ENCODE results near the gene PDE10A.

Gene PDE10A

GRCh38 chr6:165298875-165299274 lies 364.2 kb downstream of the PDE10A start:
- DNase-seq (ENCODE audit: low spot score): no peak
- ChIA-PET POLR2A (ENCODE audit: low non-redundant PET) (no interaction called here), CTCF (no interaction called here)
- TF ChIP-seq, protein P1, sequence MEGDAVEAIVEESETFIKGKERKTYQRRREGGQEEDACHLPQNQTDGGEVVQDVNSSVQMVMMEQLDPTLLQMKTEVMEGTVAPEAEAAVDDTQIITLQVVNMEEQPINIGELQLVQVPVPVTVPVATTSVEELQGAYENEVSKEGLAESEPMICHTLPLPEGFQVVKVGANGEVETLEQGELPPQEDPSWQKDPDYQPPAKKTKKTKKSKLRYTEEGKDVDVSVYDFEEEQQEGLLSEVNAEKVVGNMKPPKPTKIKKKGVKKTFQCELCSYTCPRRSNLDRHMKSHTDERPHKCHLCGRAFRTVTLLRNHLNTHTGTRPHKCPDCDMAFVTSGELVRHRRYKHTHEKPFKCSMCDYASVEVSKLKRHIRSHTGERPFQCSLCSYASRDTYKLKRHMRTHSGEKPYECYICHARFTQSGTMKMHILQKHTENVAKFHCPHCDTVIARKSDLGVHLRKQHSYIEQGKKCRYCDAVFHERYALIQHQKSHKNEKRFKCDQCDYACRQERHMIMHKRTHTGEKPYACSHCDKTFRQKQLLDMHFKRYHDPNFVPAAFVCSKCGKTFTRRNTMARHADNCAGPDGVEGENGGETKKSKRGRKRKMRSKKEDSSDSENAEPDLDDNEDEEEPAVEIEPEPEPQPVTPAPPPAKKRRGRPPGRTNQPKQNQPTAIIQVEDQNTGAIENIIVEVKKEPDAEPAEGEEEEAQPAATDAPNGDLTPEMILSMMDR (conservative IDR thresholded peaks at IDR 0.05; ENCODE audit: low read depth): no peak
- H3K27ac ChIP-seq: no peak overlapping the region

GRCh38 chr6:165298402-165298801 lies 364.6 kb downstream of the PDE10A start:
- ChIA-PET POLR2A (ENCODE audit: low non-redundant PET) (no interaction called here), CTCF (no interaction called here)
- no peak overlapping the region for H3K27ac ChIP-seq
- DNase-seq (ENCODE audit: low spot score): no peak
- TF ChIP-seq, protein P1 (conservative IDR thresholded peaks at IDR 0.05; ENCODE audit: low read depth): no peak

DNA sequence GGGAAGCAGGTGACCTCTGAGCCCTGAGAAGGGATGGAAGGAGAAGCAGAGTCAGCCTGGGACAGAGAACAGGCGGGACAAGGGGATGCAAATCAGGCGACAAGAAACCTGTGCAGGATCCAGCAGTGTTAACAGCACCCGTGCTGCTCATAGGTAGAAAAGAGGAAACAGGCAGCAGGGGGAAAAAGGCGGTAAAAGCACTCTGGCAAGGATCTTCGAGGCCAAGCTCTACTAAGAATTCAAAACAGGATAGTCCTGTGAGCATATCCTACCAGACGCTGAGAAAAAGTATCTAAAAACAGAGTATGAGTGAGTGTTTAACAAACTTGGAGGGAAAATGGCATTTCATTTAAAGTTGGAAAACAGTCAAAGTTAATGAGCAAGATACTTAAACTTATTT lies 370.4 kb downstream of the PDE10A start:
- CTCF ChIA-PET: interaction anchor here (0.6 kb wide), 1 partner anchor 34 kb away, joined by 3 read pairs; no protein-coding TSS in a partner anchor
- H3K27ac ChIP-seq: no peak overlapping the region
- no peak for DNase-seq (ENCODE audit: low spot score)
- TF ChIP-seq, protein P1 (conservative IDR thresholded peaks at IDR 0.05; ENCODE audit: low read depth): no peak
- POLR2A ChIA-PET (ENCODE audit: low non-redundant PET): no interaction called here
